Adipocyte (in vitro differentiated cells): ENCODE measurements around the gene TBXT.

Source experiments
- DNase-seq: peaks from one replicate; pipeline ENCODE4 v3.0.0-alpha.2; 2015; ENCODE audit warnings: low read depth
- H3K27me3 ChIP-seq: replicated peaks from 2 replicates; pipeline ENCODE4 v1.7.0; 2013; ENCODE audit warnings: mild to moderate bottlenecking, low read length, moderate library complexity; ENCODE audit not compliant: control insufficient read depth, insufficient read depth
- H3K36me3 ChIP-seq: 2 replicates; pipeline ENCODE4 v1.7.0; 2013; ENCODE audit warnings: low read length, mild to moderate bottlenecking, moderate library complexity; ENCODE audit not compliant: control insufficient read depth, insufficient read depth, severe bottlenecking
- H3K4me1 ChIP-seq: 2 replicates; pipeline ENCODE4 v1.7.0; 2013; ENCODE audit warnings: mild to moderate bottlenecking, low read length, moderate library complexity; ENCODE audit not compliant: control insufficient read depth, insufficient read depth
- H3K4me3 ChIP-seq: 2 replicates; pipeline ENCODE4 v1.7.0; 2013; ENCODE audit warnings: mild to moderate bottlenecking, low read length, moderate library complexity
- H3K9ac ChIP-seq: 2 replicates; pipeline ENCODE4 v1.7.0; 2013; ENCODE audit warnings: mild to moderate bottlenecking, low read length, moderate library complexity
- H3K9me3 ChIP-seq: 2 replicates; pipeline ENCODE4 v1.7.0; 2013; ENCODE audit warnings: mild to moderate bottlenecking, low read length, moderate library complexity; ENCODE audit not compliant: control insufficient read depth

TBXT gene

GRCh38 chr6:166167801-166168615 is at the start of gene TBXT:
Gene TBXT, minus strand, starts transcription at chr6:166167851. Its CDS starts 260 bp downstream, at chr6:166167591.
- Histone ChIP-seq H3K36me3 (no peaks in the 10 kb centered on the region), H3K9ac (no peak within 1 kb of the TSS), H3K4me1 (no peaks in the 10 kb centered on the region), H3K4me3 (peak within 1 kb of the TSS; percentile 33), H3K27me3 (peaks cover 85% of the 10 kb centered on the region), H3K9me3 (no peaks in the 10 kb centered on the region)
- no peak for DNase-seq

- H3K27me3 ChIP-seq = no peaks in the 10 kb centered on the region
- H3K4me3 ChIP-seq = no peak overlapping the region
- H3K9me3 ChIP-seq = peaks cover 9% of the 10 kb centered on the region
- DNase-seq = no peak
- H3K36me3 ChIP-seq = no peaks in the 10 kb centered on the region
- H3K9ac ChIP-seq = no peak overlapping the region
- H3K4me1 ChIP-seq = no peaks in the 10 kb centered on the region
Measured at GRCh38 chr6:166207284-166207561, 39.6 kb upstream of the TBXT start.

- Histone ChIP-seq H3K27me3 (no peaks in the 10 kb centered on the region), H3K9me3 (peaks cover 4% of the 10 kb centered on the region), H3K36me3 (no peaks in the 10 kb centered on the region), H3K4me1 (no peaks in the 10 kb centered on the region), H3K9ac (no peak overlapping the region), H3K4me3 (no peak overlapping the region)
- no peak for DNase-seq
Measured at GRCh38 chr6:166206510-166207283, 39.0 kb upstream of the TBXT start.

GRCh38 chr6:166206066-166206465 is 38.4 kb upstream of the TBXT start:
- H3K4me3 ChIP-seq = no peak overlapping the region
- H3K36me3 ChIP-seq = no peaks in the 10 kb centered on the region
- no peaks in the 10 kb centered on the region for H3K9me3 ChIP-seq
- H3K4me1 ChIP-seq = no peaks in the 10 kb centered on the region
- H3K27me3 ChIP-seq = no peaks in the 10 kb centered on the region
- no peak overlapping the region for H3K9ac ChIP-seq
- DNase-seq = no peak

- no peak for DNase-seq
- no peak overlapping the region for H3K4me3 ChIP-seq
- H3K36me3 ChIP-seq = no peaks in the 10 kb centered on the region
- no peak overlapping the region for H3K9ac ChIP-seq
- H3K4me1 ChIP-seq = no peaks in the 10 kb centered on the region
- H3K9me3 ChIP-seq = no peaks in the 10 kb centered on the region
- H3K27me3 ChIP-seq = no peaks in the 10 kb centered on the region
Measured at GRCh38 chr6:166204852-166205650, 37.4 kb upstream of the TBXT start.

- DNase-seq = no peak
- no peak overlapping the region for H3K9ac ChIP-seq
- no peaks in the 10 kb centered on the region for H3K4me1 ChIP-seq
- no peaks in the 10 kb centered on the region for H3K27me3 ChIP-seq
- no peak overlapping the region for H3K4me3 ChIP-seq
- no peaks in the 10 kb centered on the region for H3K36me3 ChIP-seq
- H3K9me3 ChIP-seq = no peaks in the 10 kb centered on the region
Measured at GRCh38 chr6:166203641-166204222, 36.1 kb upstream of the TBXT start.

- DNase-seq = no peak
- H3K9ac ChIP-seq = no peak overlapping the region
- H3K27me3 ChIP-seq = no peaks in the 10 kb centered on the region
- H3K4me1 ChIP-seq = no peaks in the 10 kb centered on the region
- H3K36me3 ChIP-seq = no peaks in the 10 kb centered on the region
- H3K4me3 ChIP-seq = no peak overlapping the region
- H3K9me3 ChIP-seq = no peaks in the 10 kb centered on the region
Measured at GRCh38 chr6:166203003-166203640, 35.5 kb upstream of the TBXT start.

GRCh38 chr6:166202321-166202733 is 34.7 kb upstream of the TBXT start:
- no peak for DNase-seq
- Histone ChIP-seq H3K4me3 (no peak overlapping the region), H3K9me3 (no peaks in the 10 kb centered on the region), H3K4me1 (peaks cover 6% of the 10 kb centered on the region), H3K27me3 (no peaks in the 10 kb centered on the region), H3K9ac (no peak overlapping the region), H3K36me3 (no peaks in the 10 kb centered on the region)

GRCh38 chr6:166201878-166202277 is 34.2 kb upstream of the TBXT start:
- Histone ChIP-seq H3K27me3 (no peaks in the 10 kb centered on the region), H3K4me3 (no peak overlapping the region), H3K4me1 (peaks cover 8% of the 10 kb centered on the region), H3K36me3 (no peaks in the 10 kb centered on the region), H3K9me3 (no peaks in the 10 kb centered on the region), H3K9ac (no peak overlapping the region)
- no peak for DNase-seq

- Histone ChIP-seq H3K4me1 (peaks cover 8% of the 10 kb centered on the region), H3K27me3 (peaks cover 5% of the 10 kb centered on the region), H3K36me3 (no peaks in the 10 kb centered on the region), H3K4me3 (no peak overlapping the region), H3K9ac (no peak overlapping the region), H3K9me3 (no peaks in the 10 kb centered on the region)
- no peak for DNase-seq
Measured at GRCh38 chr6:166197361-166197760, 29.7 kb upstream of the TBXT start.
